ENCODE results near the gene RGS3.

Gene RGS3

DNA sequence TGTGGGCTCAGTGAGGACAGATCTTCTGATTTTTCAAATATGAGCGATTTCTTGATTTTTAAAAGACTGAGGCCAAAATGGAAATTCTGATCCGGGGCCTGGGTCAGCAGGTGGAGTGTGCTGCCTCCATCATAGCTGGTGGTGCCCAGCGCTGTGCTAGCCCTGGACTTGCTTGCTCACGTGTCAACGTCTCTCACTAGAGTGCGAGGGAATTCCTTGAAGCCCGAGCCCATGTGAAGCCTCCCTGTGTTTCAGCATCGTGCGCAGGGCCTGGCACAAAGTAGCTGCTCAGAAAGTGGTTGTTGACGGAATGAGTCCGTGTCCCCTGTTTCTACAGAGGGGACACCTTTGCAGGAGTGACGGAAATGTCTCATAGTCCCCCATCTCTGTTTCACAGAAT, 50.5 kb downstream of the RGS3 start:
- DNase-seq: no peak

DNA sequence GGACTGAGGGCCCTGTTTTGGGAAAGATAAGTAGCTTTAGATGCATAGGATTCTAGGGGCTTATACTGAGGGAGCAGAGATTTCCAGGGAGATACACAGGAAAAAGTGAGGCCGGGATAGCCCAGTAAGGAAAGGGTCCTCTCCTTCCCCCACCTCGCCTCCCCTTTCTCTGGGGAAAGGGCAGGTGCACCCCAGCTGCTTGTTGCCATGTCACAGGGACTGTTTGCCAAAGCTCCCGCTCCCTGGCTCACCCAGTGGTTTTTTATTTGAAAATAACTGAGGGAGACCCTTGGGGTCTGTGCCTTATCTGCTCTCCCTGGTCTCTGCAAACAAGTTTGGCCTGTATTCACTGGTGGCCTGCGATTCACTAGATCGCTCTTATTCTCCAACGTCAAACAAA, 51.2 kb downstream of the RGS3 start:
- no peak for DNase-seq

- no peak for DNase-seq
Measured at GRCh38 chr9:113515862-113516261, 52.3 kb downstream of the RGS3 start.

GRCh38 chr9:113516840-113517577, 53.5 kb downstream of the RGS3 start:
- peak; percentile 40 for DNase-seq

DNA sequence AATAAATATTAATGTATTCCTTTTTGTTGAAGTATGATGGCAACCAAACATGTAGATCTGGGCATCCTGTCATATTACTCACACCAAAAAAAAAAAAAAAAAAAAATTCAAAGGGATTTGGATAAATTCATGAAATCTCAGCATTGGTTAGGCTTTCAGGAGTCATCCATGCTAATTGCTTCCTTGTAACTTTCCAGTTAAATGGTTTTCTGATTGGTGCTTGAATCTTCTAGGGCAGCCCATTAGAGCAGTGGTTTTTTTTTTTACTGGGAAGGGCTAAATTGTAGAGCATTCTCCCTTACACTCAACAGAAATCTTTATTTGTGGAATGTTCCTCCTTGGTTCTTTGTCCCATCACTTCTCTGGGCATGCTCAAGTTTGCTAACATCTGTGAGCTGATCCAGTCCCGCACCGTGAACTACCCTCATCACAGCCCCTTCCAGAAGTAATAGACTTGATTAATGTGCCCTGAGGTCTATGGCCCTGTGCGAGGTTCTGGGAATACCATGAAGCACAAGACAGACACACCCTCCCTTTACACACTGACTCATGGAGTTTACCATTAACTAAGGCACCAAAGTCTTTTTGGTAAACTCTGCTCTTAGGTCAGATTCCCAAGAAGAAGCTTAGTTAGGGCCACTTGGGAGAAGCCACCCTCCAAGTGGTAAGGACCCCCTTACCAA, 56.0 kb downstream of the RGS3 start:
- DNase-seq: no peak

- DNase-seq: peak; percentile 57
Measured at GRCh38 chr9:113520109-113520642, 56.6 kb downstream of the RGS3 start.

DNA sequence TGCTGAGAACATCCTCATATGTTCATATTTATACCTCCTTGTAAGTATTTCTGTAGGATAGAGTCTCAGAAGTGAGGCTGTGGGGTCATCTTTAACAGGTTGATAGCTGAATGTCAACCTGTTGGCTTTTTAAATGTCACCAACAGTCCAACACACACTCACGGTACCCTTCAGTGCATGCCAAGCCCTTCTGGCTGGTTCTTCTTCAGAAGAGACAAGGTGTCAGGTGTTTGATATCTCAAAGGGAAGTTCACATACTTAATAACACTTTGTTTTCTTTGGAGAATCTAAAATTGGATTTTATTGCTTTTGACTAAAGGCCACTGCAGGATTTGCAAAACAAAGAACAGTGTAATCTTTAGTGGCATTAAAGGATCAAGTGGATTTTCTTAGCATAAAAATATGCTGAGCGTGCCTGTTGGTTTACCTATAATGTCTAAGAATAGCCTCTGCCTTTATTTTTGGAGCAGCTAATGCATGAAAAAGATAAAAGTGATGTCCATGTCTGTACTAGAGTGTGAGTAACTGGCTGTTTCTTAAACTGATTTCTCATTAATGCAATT, 58.2 kb downstream of the RGS3 start:
- DNase-seq: no peak

GRCh38 chr9:113522419-113522818, 58.9 kb downstream of the RGS3 start:
- no peak for DNase-seq

DNA sequence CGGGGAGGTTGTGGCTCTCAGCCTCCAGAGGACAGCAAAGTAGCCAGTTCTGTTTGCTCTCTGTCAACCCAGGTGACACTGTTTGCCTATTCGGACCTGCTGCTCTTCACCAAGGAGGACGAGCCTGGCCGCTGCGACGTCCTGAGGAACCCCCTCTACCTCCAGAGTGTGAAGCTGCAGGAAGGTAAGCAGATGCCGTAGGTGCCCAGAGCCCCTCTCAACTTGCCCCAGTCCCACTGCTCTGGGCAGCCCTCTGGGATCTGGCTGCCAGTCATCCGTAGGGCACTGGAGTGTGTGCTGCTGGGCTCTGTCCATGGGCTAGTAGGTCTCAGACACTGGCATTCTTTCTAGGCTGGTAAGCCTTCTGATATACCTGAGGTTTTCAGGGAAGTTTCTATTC, 59.3 kb downstream of the RGS3 start:
- DNase-seq: no peak

- peak; percentile 45 for DNase-seq
Measured at GRCh38 chr9:113523421-113524141, 60.1 kb downstream of the RGS3 start.

DNA sequence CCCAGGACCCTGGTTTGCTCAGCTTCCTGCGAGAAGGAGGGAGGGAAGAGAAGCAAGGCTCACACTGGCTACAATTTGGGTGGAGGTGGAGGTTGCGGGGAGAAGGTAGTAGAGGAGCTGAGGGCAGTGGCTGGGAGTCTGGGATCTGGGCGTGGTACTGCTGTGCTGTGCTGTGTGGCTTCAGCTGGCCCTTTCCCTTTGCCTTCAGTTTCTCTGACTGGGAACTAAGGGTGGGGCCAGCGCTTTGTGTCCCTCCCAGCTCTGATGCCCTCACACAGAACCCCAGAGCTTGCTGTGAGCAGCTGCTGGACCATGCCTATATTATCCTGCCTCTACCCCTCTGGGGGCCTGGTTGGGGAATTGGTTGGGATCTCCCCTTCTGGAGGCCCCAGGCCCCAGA, 60.9 kb downstream of the RGS3 start:
- no peak for DNase-seq

DNA sequence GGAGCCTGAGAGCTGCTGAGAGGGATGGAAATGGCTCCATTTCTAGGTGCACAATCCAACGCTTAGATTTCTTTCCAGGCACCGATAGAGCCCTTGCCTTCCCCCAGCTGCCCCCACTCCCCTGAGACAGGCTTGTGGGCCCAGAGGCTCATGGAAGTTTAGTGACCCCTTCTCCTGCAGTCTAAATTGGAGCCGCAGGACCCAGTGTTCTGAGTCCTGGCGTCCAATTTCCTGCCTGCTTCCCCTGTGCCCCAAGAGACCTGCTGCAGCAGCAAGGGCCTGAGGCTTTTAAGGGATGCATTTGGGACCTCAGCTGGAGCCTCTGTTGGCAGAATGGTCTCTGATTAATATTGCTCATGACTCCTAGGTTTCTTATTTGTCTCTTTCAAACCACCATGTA, 61.7 kb downstream of the RGS3 start:
- no peak for DNase-seq

DNA sequence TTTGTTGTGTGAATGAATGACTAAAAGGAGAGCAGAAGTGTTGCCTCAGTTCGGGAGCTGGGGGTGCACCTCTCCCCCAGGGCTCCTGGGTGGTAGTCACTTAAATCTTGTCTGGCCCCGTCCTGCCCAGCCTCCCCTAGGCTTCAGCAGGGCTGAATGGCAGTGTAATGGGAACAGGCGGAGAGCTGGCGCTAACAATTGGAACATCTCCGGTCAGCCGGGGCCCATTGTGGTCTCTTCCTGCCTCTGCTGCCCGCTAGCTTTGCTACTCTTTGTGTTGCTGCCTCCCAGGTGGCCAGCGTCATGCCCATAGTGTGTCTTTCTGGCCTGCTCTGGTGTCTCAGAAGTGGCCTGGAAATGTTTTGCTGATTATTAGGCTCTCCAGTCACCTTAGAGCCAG, 62.3 kb downstream of the RGS3 start:
- DNase-seq: no peak

DNA sequence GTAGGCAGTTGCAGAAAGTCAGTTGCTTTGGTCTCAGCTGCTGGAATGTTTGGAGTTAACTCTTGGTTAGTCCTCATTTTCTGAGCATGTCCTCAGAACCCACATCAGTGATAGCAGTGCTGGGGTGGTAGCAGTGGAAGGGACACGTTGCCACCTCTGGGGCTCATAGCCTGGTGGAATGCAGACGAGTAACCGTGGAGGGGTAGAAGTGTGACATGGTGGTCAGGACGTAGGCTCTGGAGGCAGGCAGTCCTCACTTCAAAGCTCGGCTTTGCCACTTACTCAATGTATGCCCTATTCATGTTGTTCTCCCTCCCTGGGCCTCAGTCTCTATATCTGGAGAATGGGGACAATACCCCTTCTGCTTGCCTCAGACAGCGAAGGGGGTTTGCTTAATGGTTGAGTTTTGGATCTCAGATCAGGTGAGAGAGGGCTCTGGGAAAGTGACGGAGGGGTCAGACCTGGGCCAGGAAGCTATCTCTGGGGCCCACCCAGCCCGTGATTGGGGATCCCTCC, 62.8 kb downstream of the RGS3 start:
- no peak for DNase-seq

GRCh38 chr9:113526841-113527240, 63.3 kb downstream of the RGS3 start:
- no peak for DNase-seq

- no peak for DNase-seq
Measured at GRCh38 chr9:113528088-113528487, 64.6 kb downstream of the RGS3 start.

DNA sequence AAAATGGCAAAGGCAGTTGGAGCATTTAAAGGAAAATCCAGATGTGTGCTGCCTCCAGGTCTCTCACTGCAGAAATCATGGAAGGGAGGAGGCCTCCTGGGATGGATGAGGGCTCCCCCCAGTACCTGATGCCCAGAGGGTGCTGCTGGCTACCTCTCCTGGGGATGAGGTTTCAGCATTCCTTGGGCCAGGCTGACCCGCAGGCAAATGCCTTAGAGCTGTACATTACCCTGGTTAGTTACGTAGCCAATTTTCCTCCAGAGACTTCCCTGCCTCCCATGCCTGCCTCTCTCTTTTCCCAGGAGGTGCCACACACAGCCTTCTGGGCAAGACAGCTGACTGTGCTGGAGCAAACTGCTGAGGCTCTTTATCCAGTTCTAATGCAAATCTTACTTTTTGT, 65.3 kb downstream of the RGS3 start:
- DNase-seq: no peak

DNA sequence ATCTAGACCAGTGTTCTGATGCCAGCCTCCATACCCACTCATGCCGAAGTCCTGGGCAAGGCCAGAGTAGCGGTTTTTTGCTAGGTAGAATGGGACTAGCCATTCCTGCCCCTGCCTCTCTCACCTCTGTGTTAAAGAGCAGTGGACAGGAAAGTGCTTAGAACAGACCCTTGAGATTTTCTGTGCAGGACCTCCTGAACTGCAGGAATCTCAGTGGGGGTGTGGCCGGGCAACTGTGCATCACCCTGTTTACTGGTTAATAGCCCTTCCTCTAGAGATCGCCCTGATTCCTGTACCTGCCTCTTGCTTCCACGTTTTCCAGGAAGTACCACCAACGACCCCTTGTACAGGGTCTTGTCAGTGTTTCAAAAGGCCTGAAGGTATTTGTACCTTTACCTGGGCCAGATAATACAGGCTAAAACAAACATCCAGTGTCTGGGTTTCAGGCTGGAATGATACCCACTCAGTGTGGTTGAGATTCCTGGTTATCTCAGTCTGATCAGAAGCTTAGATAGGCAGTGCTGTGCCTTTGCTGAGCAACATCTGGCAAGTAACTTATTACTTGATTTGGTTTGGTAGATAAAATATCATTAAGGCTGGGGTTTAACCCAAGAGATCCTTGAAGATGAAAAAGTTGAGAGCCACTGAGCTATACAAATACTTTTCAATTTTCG, 65.9 kb downstream of the RGS3 start:
- no peak for DNase-seq

GRCh38 chr9:113530022-113530635, 66.6 kb downstream of the RGS3 start:
- DNase-seq: no peak

DNA sequence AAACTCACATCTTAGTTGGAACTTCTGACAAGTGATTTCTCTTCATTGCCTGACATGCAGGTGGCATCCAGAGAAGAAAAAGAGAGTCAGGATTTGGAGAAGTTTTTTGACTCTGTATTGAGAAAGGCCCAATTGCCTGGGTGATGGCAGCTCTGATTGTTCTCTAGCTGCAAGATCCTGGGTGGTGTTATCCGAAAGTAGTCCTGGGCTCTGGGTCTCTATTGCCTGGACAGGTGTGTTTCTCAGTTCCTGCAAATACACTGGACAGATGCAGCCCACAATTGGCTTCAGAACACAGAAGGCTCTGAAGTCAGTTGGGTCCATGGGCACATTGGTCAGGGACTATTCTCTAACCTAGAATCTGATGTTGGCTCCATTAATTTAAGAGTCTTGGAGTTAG, 67.4 kb downstream of the RGS3 start:
- no peak for DNase-seq

DNA sequence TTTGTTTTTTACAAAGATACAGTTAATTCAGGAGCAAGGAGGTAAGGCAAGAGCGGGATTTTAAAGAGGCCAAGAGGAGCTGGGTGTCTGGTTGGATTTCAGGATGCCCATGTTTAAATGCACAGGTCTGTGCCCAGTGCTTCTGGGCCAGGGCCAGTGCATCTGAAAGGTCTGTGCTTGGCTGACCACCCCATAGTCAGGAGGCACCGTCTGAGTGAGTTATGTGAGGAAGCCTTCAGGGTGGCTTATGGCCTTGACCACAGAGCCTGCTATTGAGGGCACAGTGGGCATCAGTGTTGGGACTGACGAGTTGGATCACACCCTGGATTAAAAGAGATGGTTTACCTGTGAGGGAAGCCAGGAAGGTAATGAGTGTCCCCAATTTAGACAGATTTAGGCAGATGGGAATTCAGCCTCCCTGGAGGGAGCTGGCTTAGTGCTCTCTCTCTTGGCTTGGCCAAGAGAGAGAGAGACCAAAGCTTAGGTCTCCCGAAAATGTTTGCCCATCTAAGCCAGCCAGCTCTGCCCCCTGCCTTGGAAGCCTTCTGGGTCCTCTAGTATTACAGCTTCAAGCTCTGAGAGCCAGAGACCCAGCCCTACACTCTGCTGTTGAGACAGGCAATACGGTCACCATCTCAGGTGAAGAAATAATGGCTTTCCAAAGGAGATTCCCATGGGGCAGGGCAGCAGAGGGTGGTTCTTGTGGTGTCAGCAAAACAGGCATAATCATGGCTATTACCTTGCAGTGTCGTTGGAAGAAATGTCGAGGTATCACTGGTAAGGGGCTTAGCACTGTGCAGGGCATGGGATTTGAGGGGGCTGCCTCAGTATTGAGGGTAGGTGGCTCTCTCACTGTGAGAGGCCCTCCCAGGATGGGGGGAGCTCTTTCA, 68.6 kb downstream of the RGS3 start:
- DNase-seq: no peak
